Natural killer cell treated with Interleukin-12 subunit alpha and Interleukin-12 subunit beta and Interleukin-15 and Interleukin-18, amount 100 ng/mL, for 72 hours (primary cell): Measurements from ENCODE around the gene ABCC4. TPM values are rescaled to one million over a fixed set of nuclear protein-coding genes. Genes with fewer than 3 reads are reported as not detected.
A peak's percentile ranks its signal among the peaks of the same experiment; 100 is the strongest.
"Not testable (repeated sequence)": the region's sequence is repeated elsewhere in the genome, so short reads cannot be mapped to it uniquely, and the experiment has no call there.

Experiments
- ATAC-seq, 2 donors: fragments of 150-1000 bp; cut with Tn5 transposase in 1 of 2; sonication (Bioruptor Pico), chemical (Tn5 transposase) in 1 of 2; 2 replicates each; pipeline ENCODE4 v1.10.0; 2021
- DNase-seq: peaks from one replicate; pipeline ENCODE4 v3.0.0; 2022; ENCODE audit warnings: low spot score
- H3K27ac Mint-ChIP-seq, 2 donors: 1 replicate in 1 of 2; 2 replicates in 1 of 2; pipeline ENCODE4 v1.8.0; 2022; ENCODE audit warnings: mixed read lengths in 2 of 2, mild to moderate bottlenecking in 1 of 2, moderate library complexity in 1 of 2
- H3K27me3 Mint-ChIP-seq, 2 donors: 1 replicate in 1 of 2; 2 replicates in 1 of 2; pipeline ENCODE4 v1.8.0; 2022; ENCODE audit warnings: mixed read lengths in 2 of 2
- H3K36me3 Mint-ChIP-seq: one replicate; pipeline ENCODE4 v1.8.0; 2022; ENCODE audit warnings: mixed read lengths
- H3K4me1 Mint-ChIP-seq, 2 donors: 1 replicate in 1 of 2; 2 replicates in 1 of 2; pipeline ENCODE4 v1.8.0; 2022; ENCODE audit warnings: low read depth in 2 of 2, mixed read lengths in 2 of 2, mild to moderate bottlenecking in 1 of 2
- H3K4me3 Mint-ChIP-seq: one replicate; pipeline ENCODE4 v1.8.0; 2022; ENCODE audit warnings: mixed read lengths
- H3K9me3 Mint-ChIP-seq: 2 replicates; pipeline ENCODE4 v1.8.0; 2022; ENCODE audit warnings: mixed read lengths
- total RNA-seq, 2 donors: library from RNA; stranded (reverse); gene quantifications; one replicate each; pipeline ENCODE4 v1.2.3, GENCODE V29; 2022

The ABCC4 gene
- total RNA-seq, 2 donors from 2014 or later = 5.5 to 20.6 TPM

- Mint-ChIP-seq H3K27ac (no peak overlapping the region), H3K4me1 (peaks cover 22 to 31% of the 10 kb centered on the region in 2 donors), H3K27me3 (no peaks in the 10 kb centered on the region), H3K4me3 (no peak overlapping the region), H3K36me3 (no peaks in the 10 kb centered on the region), H3K9me3 (no peaks in the 10 kb centered on the region)
- ATAC-seq = peak in 1 of 2 donors; percentile 14
- no peak for DNase-seq
Observed at GRCh38 chr13:95181586-95181985, 119.7 kb downstream of the ABCC4 start.

GRCh38 chr13:95180513-95181245, 120.6 kb downstream of the ABCC4 start:
- H3K36me3 Mint-ChIP-seq = no peaks in the 10 kb centered on the region
- H3K9me3 Mint-ChIP-seq = no peaks in the 10 kb centered on the region
- no peak for DNase-seq
- H3K4me1 Mint-ChIP-seq = peaks cover 16 to 25% of the 10 kb centered on the region in 2 donors
- no peaks in the 10 kb centered on the region for H3K27me3 Mint-ChIP-seq
- H3K4me3 Mint-ChIP-seq = no peak overlapping the region
- ATAC-seq = no peak
- peak overlapping the region in 1 of 2 donors; percentile 24 for H3K27ac Mint-ChIP-seq

- no peak for DNase-seq
- H3K27ac Mint-ChIP-seq = no peak overlapping the region
- ATAC-seq = no peak
- no peak overlapping the region for H3K4me3 Mint-ChIP-seq
- no peaks in the 10 kb centered on the region for H3K36me3 Mint-ChIP-seq
- H3K9me3 Mint-ChIP-seq = no peaks in the 10 kb centered on the region
- H3K27me3 Mint-ChIP-seq = no peaks in the 10 kb centered on the region
- peaks cover 12% of the 10 kb centered on the region in 2 donors for H3K4me1 Mint-ChIP-seq
Observed at GRCh38 chr13:95176611-95177259, 124.5 kb downstream of the ABCC4 start.

GRCh38 chr13:95174517-95174916, 126.7 kb downstream of the ABCC4 start:
- Mint-ChIP-seq H3K27me3 (no peaks in the 10 kb centered on the region), H3K27ac (no peak overlapping the region), H3K36me3 (peaks cover 7% of the 10 kb centered on the region), H3K9me3 (no peaks in the 10 kb centered on the region), H3K4me1 (no peaks in the 10 kb centered on the region), H3K4me3 (no peak overlapping the region)
- ATAC-seq = no peak
- DNase-seq = no peak

GRCh38 chr13:95168191-95168590, 133.1 kb downstream of the ABCC4 start:
- no peaks in the 10 kb centered on the region for H3K4me1 Mint-ChIP-seq
- ATAC-seq (no peak), DNase-seq (no peak)
- no peak overlapping the region for H3K4me3 Mint-ChIP-seq
- H3K36me3 Mint-ChIP-seq = peaks cover 12% of the 10 kb centered on the region
- no peaks in the 10 kb centered on the region for H3K27me3 Mint-ChIP-seq
- H3K9me3 Mint-ChIP-seq = no peaks in the 10 kb centered on the region
- no peak overlapping the region for H3K27ac Mint-ChIP-seq

GRCh38 chr13:95167003-95167402, 134.2 kb downstream of the ABCC4 start:
- not testable (repeated sequence) for H3K9me3 Mint-ChIP-seq, H3K27ac Mint-ChIP-seq, H3K4me3 Mint-ChIP-seq, H3K27me3 Mint-ChIP-seq, H3K4me1 Mint-ChIP-seq, ATAC-seq, DNase-seq
- H3K36me3 Mint-ChIP-seq = peaks cover 12% of the 10 kb centered on the region

GRCh38 chr13:95164830-95165229, 136.4 kb downstream of the ABCC4 start:
- DNase-seq (no peak), ATAC-seq (no peak)
- no peak overlapping the region for H3K27ac Mint-ChIP-seq
- H3K36me3 Mint-ChIP-seq = peaks cover 6% of the 10 kb centered on the region
- no peaks in the 10 kb centered on the region for H3K27me3 Mint-ChIP-seq
- H3K9me3 Mint-ChIP-seq = no peaks in the 10 kb centered on the region
- H3K4me3 Mint-ChIP-seq = no peak overlapping the region
- H3K4me1 Mint-ChIP-seq = no peaks in the 10 kb centered on the region

GRCh38 chr13:95160112-95160906, 140.9 kb downstream of the ABCC4 start:
- Mint-ChIP-seq H3K9me3 (no peaks in the 10 kb centered on the region), H3K27ac (no peak overlapping the region), H3K4me1 (no peaks in the 10 kb centered on the region), H3K36me3 (no peaks in the 10 kb centered on the region), H3K27me3 (no peaks in the 10 kb centered on the region), H3K4me3 (no peak overlapping the region)
- DNase-seq (no peak), ATAC-seq (peak in 1 of 2 donors; percentile 9)

GRCh38 chr13:95159458-95159857, 141.8 kb downstream of the ABCC4 start:
- H3K27ac Mint-ChIP-seq = no peak overlapping the region
- H3K9me3 Mint-ChIP-seq = no peaks in the 10 kb centered on the region
- no peaks in the 10 kb centered on the region for H3K4me1 Mint-ChIP-seq
- ATAC-seq = no peak
- no peak for DNase-seq
- no peaks in the 10 kb centered on the region for H3K27me3 Mint-ChIP-seq
- no peaks in the 10 kb centered on the region for H3K36me3 Mint-ChIP-seq
- no peak overlapping the region for H3K4me3 Mint-ChIP-seq

- no peak overlapping the region for H3K27ac Mint-ChIP-seq
- ATAC-seq (no peak), DNase-seq (no peak)
- H3K9me3 Mint-ChIP-seq = no peaks in the 10 kb centered on the region
- H3K36me3 Mint-ChIP-seq = no peaks in the 10 kb centered on the region
- H3K27me3 Mint-ChIP-seq = no peaks in the 10 kb centered on the region
- H3K4me1 Mint-ChIP-seq = no peaks in the 10 kb centered on the region
- no peak overlapping the region for H3K4me3 Mint-ChIP-seq
Observed at GRCh38 chr13:95156208-95156607, 145.0 kb downstream of the ABCC4 start.

GRCh38 chr13:95155504-95155903, 145.7 kb downstream of the ABCC4 start:
- ATAC-seq (no peak), DNase-seq (no peak)
- no peaks in the 10 kb centered on the region for H3K9me3 Mint-ChIP-seq
- no peak overlapping the region for H3K27ac Mint-ChIP-seq
- H3K27me3 Mint-ChIP-seq = no peaks in the 10 kb centered on the region
- H3K36me3 Mint-ChIP-seq = no peaks in the 10 kb centered on the region
- H3K4me1 Mint-ChIP-seq = no peaks in the 10 kb centered on the region
- H3K4me3 Mint-ChIP-seq = no peak overlapping the region

- no peak for ATAC-seq
- Mint-ChIP-seq H3K9me3 (no peaks in the 10 kb centered on the region), H3K27ac (no peak overlapping the region), H3K36me3 (no peaks in the 10 kb centered on the region), H3K4me1 (no peaks in the 10 kb centered on the region), H3K27me3 (no peaks in the 10 kb centered on the region), H3K4me3 (no peak overlapping the region)
- no peak for DNase-seq
Observed at GRCh38 chr13:95155093-95155492, 146.2 kb downstream of the ABCC4 start.

- H3K27ac Mint-ChIP-seq = no peak overlapping the region
- H3K27me3 Mint-ChIP-seq = no peaks in the 10 kb centered on the region
- no peak for ATAC-seq
- no peaks in the 10 kb centered on the region for H3K9me3 Mint-ChIP-seq
- H3K4me1 Mint-ChIP-seq = no peaks in the 10 kb centered on the region
- no peak for DNase-seq
- no peaks in the 10 kb centered on the region for H3K36me3 Mint-ChIP-seq
- no peak overlapping the region for H3K4me3 Mint-ChIP-seq
Observed at GRCh38 chr13:95154413-95154886, 146.8 kb downstream of the ABCC4 start.
